CD4-positive, CD25-positive, alpha-beta regulatory T cell (primary cell): ENCODE results near the gene FAM180A. TPM values are rescaled to one million over a fixed set of nuclear protein-coding genes. Genes with fewer than 3 reads are reported as not detected.

Source experiments
- ATAC-seq, 2 donors: fragments of 150-1000 bp; cut with Tn5 transposase; one replicate each; pipeline ENCODE4 v1.10.0; 2021; ENCODE audit warnings: low read depth in 2 of 2, moderate number of reproducible peaks in 2 of 2, moderate library complexity in 1 of 2
- DNase-seq, 3 donors: peaks; one replicate each; pipeline versions ENCODE4 v3.0.0 to v3.0.0-alpha.2; 2012 to 2022; ENCODE audit warnings: mixed read lengths in 1 of 3
- H3K27ac ChIP-seq: one replicate; pipeline ENCODE4 v1.7.0; 2013; ENCODE audit warnings: mild to moderate bottlenecking, low read length; ENCODE audit not compliant: insufficient read depth, poor library complexity, severe bottlenecking
- H3K27me3 ChIP-seq: one replicate; pipeline ENCODE4 v1.7.0; 2013; ENCODE audit warnings: low read length; ENCODE audit not compliant: control insufficient read depth, insufficient read depth
- H3K36me3 ChIP-seq: one replicate; pipeline ENCODE4 v1.7.0; 2013; ENCODE audit warnings: mild to moderate bottlenecking, low read length, moderate library complexity; ENCODE audit not compliant: control insufficient read depth, insufficient read depth
- H3K4me1 ChIP-seq: 2 replicates; pipeline ENCODE4 v1.7.0; 2013; ENCODE audit warnings: mild to moderate bottlenecking, low read length; ENCODE audit not compliant: insufficient read depth, control insufficient read depth, poor library complexity, severe bottlenecking
- H3K4me3 ChIP-seq: one replicate; pipeline ENCODE4 v1.7.0; 2013; ENCODE audit warnings: low read depth, mild to moderate bottlenecking, low read length, moderate library complexity
- H3K9me3 ChIP-seq, 2 experiments: 1 replicate in 1 of 2; 2 replicates in 1 of 2; pipeline ENCODE4 v1.7.0; 2013; ENCODE audit warnings: low read length in 2 of 2, mild to moderate bottlenecking in 1 of 2, moderate library complexity in 1 of 2; ENCODE audit not compliant: control insufficient read depth in 2 of 2
- H3K27ac Mint-ChIP-seq, 3 donors: one replicate each; pipeline ENCODE4 v1.8.0; 2020 to 2022; ENCODE audit warnings: mild to moderate bottlenecking in 3 of 3, mixed read lengths in 3 of 3, moderate library complexity in 2 of 3
- H3K27me3 Mint-ChIP-seq: one replicate; pipeline ENCODE4 v1.8.0; 2022; ENCODE audit warnings: mild to moderate bottlenecking, mixed read lengths
- H3K36me3 Mint-ChIP-seq: one replicate; pipeline ENCODE4 v1.8.0; 2020; ENCODE audit warnings: mixed read lengths
- H3K4me1 Mint-ChIP-seq, 4 donors: one replicate each; pipeline ENCODE4 v1.8.0; 2020 to 2022; ENCODE audit warnings: mixed read lengths in 4 of 4, mild to moderate bottlenecking in 1 of 4
- H3K4me3 Mint-ChIP-seq, 4 donors: one replicate each; pipeline ENCODE4 v1.8.0; 2020 to 2022; ENCODE audit warnings: mild to moderate bottlenecking in 4 of 4, mixed read lengths in 4 of 4, moderate library complexity in 3 of 4
- H3K9me3 Mint-ChIP-seq, 7 donors: one replicate each; pipeline ENCODE4 v1.8.0; 2020 to 2022; ENCODE audit warnings: mixed read lengths in 7 of 7, mild to moderate bottlenecking in 3 of 7, moderate library complexity in 2 of 7
- polyA plus RNA-seq, 4 donors: library from polyadenylated mRNA; unstranded; fragments of 300-500 nt; fragmentation: Illumina TruSeq; gene quantifications; one replicate each; pipeline ENCODE4 v1.2.3, GENCODE V29; 2021
- total RNA-seq: library from RNA; stranded (reverse); gene quantifications from one replicate; pipeline ENCODE4 v1.2.3, GENCODE V29; 2022

Gene FAM180A
- total and polyA plus RNA-seq, 5 donors from 2014 or later = not detected

GRCh38 chr7:135726276-135726788 lies 22.3 kb downstream of the FAM180A start:
- Histone ChIP-seq H3K4me1 (no peaks in the 10 kb centered on the region), H3K36me3 (no peaks in the 10 kb centered on the region), H3K27ac (no peak overlapping the region), H3K4me3 (no peak overlapping the region), H3K9me3 (no peaks in the 10 kb centered on the region), H3K27me3 (no peaks in the 10 kb centered on the region)
- no peaks in the 10 kb centered on the region for H3K36me3 Mint-ChIP-seq
- no peaks in the 10 kb centered on the region for H3K9me3 Mint-ChIP-seq
- ATAC-seq (no peak), DNase-seq (no peak)
- no peaks in the 10 kb centered on the region for H3K4me1 Mint-ChIP-seq
- H3K4me3 Mint-ChIP-seq = no peak overlapping the region
- no peak overlapping the region for H3K27ac Mint-ChIP-seq
- H3K27me3 Mint-ChIP-seq = peaks cover 14% of the 10 kb centered on the region

- peaks cover 5% of the 10 kb centered on the region for H3K27me3 ChIP-seq
- Mint-ChIP-seq H3K9me3 (no peaks in the 10 kb centered on the region), H3K27me3 (peaks cover 24% of the 10 kb centered on the region), H3K27ac (no peak overlapping the region), H3K4me1 (no peaks in the 10 kb centered on the region), H3K36me3 (no peaks in the 10 kb centered on the region), H3K4me3 (no peak overlapping the region)
- no peak overlapping the region for H3K4me3 ChIP-seq
- H3K4me1 ChIP-seq = no peaks in the 10 kb centered on the region
- ATAC-seq (no peak), DNase-seq (no peak)
- no peak overlapping the region for H3K27ac ChIP-seq
- H3K9me3 ChIP-seq = no peaks in the 10 kb centered on the region
- no peaks in the 10 kb centered on the region for H3K36me3 ChIP-seq
Measured at GRCh38 chr7:135723411-135723810, 25.2 kb downstream of the FAM180A start.

DNA sequence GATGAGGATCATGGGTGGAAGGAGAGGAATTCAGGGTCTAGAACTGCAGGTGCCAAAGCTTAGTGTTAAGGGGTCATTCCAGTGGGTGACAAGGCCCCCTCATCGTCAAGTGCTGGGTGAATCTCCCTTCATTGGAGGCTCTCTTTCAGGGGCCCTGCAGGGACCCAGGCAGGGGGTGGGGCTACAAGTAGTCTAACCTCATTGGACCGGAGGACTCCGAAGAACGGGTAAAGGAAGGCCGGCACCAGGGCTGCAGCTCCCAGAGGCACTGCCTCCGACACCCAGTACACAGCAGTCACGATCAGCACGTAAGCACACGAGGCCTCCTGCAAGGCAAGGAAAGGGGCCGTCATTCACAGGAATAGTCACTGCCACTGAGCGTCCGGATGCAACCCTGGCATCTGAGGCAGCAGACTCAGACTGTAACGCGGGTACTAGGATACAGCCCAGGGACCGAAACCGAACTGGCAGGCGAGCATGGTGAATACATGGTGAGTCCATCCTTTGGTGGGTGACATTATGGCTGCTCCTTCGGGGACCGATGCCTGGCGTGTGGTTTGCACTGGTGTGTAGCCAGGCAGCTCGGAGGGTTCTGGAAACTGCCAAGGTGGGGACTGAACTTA lies 27.3 kb downstream of the FAM180A start:
- Mint-ChIP-seq H3K36me3 (no peaks in the 10 kb centered on the region), H3K9me3 (no peaks in the 10 kb centered on the region), H3K4me3 (no peak overlapping the region), H3K27me3 (peaks cover 16% of the 10 kb centered on the region), H3K27ac (no peak overlapping the region), H3K4me1 (no peaks in the 10 kb centered on the region)
- Histone ChIP-seq H3K36me3 (no peaks in the 10 kb centered on the region), H3K9me3 (no peaks in the 10 kb centered on the region), H3K4me1 (no peaks in the 10 kb centered on the region), H3K4me3 (no peak overlapping the region), H3K27me3 (peaks cover 5% of the 10 kb centered on the region), H3K27ac (no peak overlapping the region)
- no peak for DNase-seq
- no peak for ATAC-seq

- no peak for DNase-seq
- no peak for ATAC-seq
- no peaks in the 10 kb centered on the region for H3K4me1 ChIP-seq
- H3K4me1 Mint-ChIP-seq = no peaks in the 10 kb centered on the region
- no peaks in the 10 kb centered on the region for H3K9me3 ChIP-seq
- no peak overlapping the region for H3K4me3 Mint-ChIP-seq
- H3K27ac Mint-ChIP-seq = no peak overlapping the region
- peaks cover 14% of the 10 kb centered on the region for H3K27me3 Mint-ChIP-seq
- H3K36me3 Mint-ChIP-seq = no peaks in the 10 kb centered on the region
- no peaks in the 10 kb centered on the region for H3K9me3 Mint-ChIP-seq
- no peaks in the 10 kb centered on the region for H3K36me3 ChIP-seq
- no peak overlapping the region for H3K27ac ChIP-seq
- no peak overlapping the region for H3K4me3 ChIP-seq
- H3K27me3 ChIP-seq = peaks cover 5% of the 10 kb centered on the region
Measured at GRCh38 chr7:135719688-135720087, 28.9 kb downstream of the FAM180A start.

DNA sequence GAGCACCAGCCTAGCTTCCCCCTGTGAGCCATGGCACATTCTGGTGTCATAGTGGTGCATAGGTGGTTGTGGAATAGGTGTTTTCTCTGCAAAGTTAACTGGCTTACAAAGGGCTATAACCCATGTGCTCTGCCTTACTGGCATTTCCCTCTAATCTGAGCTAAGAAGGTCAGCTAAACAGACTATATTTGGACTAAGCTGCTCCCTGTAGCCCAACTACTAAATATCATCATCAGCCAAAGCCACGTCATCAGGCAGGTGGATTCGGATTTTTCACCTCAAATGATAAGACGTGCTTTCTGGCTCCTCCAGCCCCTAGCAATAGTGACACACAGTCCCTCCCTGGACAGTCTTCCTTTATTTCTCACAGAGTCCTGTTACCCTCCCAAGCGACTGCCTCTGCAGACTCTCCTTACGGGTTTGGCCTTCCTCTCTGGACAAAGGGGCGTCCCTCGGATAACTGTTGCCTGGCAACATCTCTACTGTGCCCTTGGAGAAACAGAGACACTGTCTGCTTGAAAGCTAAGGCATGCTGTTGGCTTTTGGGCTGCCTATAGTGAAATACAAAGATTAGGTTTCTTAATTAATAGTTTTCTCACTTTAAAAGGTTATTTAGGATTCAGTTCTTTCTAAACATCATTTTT lies 29.7 kb downstream of the FAM180A start:
- Mint-ChIP-seq H3K4me3 (no peak overlapping the region), H3K36me3 (no peaks in the 10 kb centered on the region), H3K27ac (no peak overlapping the region), H3K9me3 (no peaks in the 10 kb centered on the region), H3K27me3 (peaks cover 14% of the 10 kb centered on the region), H3K4me1 (no peaks in the 10 kb centered on the region)
- peaks cover 5% of the 10 kb centered on the region for H3K27me3 ChIP-seq
- no peaks in the 10 kb centered on the region for H3K36me3 ChIP-seq
- H3K4me1 ChIP-seq = no peaks in the 10 kb centered on the region
- no peak overlapping the region for H3K27ac ChIP-seq
- no peak overlapping the region for H3K4me3 ChIP-seq
- ATAC-seq = no peak
- H3K9me3 ChIP-seq = no peaks in the 10 kb centered on the region
- DNase-seq = no peak

GRCh38 chr7:135718219-135718618 lies 30.4 kb downstream of the FAM180A start:
- no peak for DNase-seq
- Mint-ChIP-seq H3K36me3 (no peaks in the 10 kb centered on the region), H3K4me1 (no peaks in the 10 kb centered on the region), H3K9me3 (no peaks in the 10 kb centered on the region), H3K4me3 (no peak overlapping the region), H3K27ac (no peak overlapping the region), H3K27me3 (peaks cover 14% of the 10 kb centered on the region)
- H3K4me3 ChIP-seq = no peak overlapping the region
- no peaks in the 10 kb centered on the region for H3K36me3 ChIP-seq
- no peaks in the 10 kb centered on the region for H3K9me3 ChIP-seq
- peaks cover 5% of the 10 kb centered on the region for H3K27me3 ChIP-seq
- ATAC-seq = no peak
- H3K27ac ChIP-seq = no peak overlapping the region
- H3K4me1 ChIP-seq = no peaks in the 10 kb centered on the region

DNA sequence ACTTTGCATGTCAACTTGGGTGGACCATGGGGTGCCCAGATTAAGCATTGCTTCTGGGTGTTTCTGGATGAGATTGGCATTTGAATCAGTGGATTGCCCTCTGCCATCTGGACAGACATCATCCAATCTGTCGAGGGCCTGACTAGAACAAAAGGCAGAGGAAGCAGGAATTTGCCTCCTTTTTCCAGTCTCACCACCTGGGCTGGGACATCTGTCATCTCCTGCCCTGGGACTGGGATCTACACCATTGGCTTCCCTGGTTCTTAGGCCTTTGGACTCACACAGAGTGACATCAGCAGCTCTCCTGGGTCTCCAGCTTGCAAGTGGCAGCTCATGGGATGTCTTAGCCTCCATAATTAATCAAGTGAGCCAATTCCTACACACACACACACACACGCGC lies 30.9 kb downstream of the FAM180A start:
- no peak for ATAC-seq
- Mint-ChIP-seq H3K4me3 (no peak overlapping the region), H3K36me3 (no peaks in the 10 kb centered on the region), H3K27ac (no peak overlapping the region), H3K27me3 (peaks cover 14% of the 10 kb centered on the region), H3K4me1 (no peaks in the 10 kb centered on the region), H3K9me3 (no peaks in the 10 kb centered on the region)
- Histone ChIP-seq H3K4me1 (no peaks in the 10 kb centered on the region), H3K27ac (no peak overlapping the region), H3K9me3 (no peaks in the 10 kb centered on the region), H3K36me3 (no peaks in the 10 kb centered on the region), H3K27me3 (peaks cover 5% of the 10 kb centered on the region), H3K4me3 (no peak overlapping the region)
- no peak for DNase-seq

GRCh38 chr7:135716677-135717238 lies 31.9 kb downstream of the FAM180A start:
- H3K27ac Mint-ChIP-seq = no peak overlapping the region
- no peaks in the 10 kb centered on the region for H3K9me3 ChIP-seq
- H3K36me3 ChIP-seq = no peaks in the 10 kb centered on the region
- peaks cover 5% of the 10 kb centered on the region for H3K27me3 ChIP-seq
- H3K4me1 ChIP-seq = no peaks in the 10 kb centered on the region
- no peak overlapping the region for H3K4me3 Mint-ChIP-seq
- H3K4me1 Mint-ChIP-seq = no peaks in the 10 kb centered on the region
- H3K27ac ChIP-seq = no peak overlapping the region
- H3K4me3 ChIP-seq = no peak overlapping the region
- peaks cover 14% of the 10 kb centered on the region for H3K27me3 Mint-ChIP-seq
- H3K36me3 Mint-ChIP-seq = no peaks in the 10 kb centered on the region
- no peaks in the 10 kb centered on the region for H3K9me3 Mint-ChIP-seq
- no peak for DNase-seq
- ATAC-seq = no peak
